ENCODE measurements around the gene SH2D4B.

DNA sequence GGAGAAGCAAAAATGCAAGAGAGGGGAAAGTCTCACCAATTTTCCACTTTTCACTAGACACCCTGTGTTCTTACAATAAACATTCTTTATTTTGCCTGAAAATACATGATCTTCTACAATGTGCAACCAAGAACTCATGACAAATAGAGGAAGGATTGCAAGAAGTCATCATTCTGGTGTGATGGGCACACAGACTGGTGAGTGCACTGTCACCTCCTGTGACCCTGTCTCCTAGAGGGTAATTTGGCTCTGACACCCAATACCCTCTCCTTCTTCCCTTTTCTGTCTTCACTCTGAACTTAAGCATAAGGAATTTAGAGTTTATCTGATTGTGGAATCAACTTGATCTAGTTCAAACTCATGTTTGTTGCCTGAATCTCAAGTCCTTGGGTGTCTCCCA lies 153.7 kb downstream of the SH2D4B start:
- TF ChIP-seq, protein P1, sequence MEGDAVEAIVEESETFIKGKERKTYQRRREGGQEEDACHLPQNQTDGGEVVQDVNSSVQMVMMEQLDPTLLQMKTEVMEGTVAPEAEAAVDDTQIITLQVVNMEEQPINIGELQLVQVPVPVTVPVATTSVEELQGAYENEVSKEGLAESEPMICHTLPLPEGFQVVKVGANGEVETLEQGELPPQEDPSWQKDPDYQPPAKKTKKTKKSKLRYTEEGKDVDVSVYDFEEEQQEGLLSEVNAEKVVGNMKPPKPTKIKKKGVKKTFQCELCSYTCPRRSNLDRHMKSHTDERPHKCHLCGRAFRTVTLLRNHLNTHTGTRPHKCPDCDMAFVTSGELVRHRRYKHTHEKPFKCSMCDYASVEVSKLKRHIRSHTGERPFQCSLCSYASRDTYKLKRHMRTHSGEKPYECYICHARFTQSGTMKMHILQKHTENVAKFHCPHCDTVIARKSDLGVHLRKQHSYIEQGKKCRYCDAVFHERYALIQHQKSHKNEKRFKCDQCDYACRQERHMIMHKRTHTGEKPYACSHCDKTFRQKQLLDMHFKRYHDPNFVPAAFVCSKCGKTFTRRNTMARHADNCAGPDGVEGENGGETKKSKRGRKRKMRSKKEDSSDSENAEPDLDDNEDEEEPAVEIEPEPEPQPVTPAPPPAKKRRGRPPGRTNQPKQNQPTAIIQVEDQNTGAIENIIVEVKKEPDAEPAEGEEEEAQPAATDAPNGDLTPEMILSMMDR (IDR thresholded peaks at IDR 0.05; ENCODE audit: extremely low read depth in 1 of 2, insufficient read depth in 1 of 2, low read depth in 1 of 2, low read length in 2 of 2), result no peak
- TF ChIP-seq POLR2A (IDR thresholded peaks at IDR 0.05; ENCODE audit: low read depth, low read length), result no peak

All from endothelial cell of umbilical vein (primary cell).